HG03066 (cell line): Measurements from ENCODE around the gene SYNDIG1.

ENCODE experiments used
- ATAC-seq: cut with Tn5 transposase; IDR thresholded peaks from one replicate; pipeline ENCODE4 v1.9.1; 2021; ENCODE audit warnings: low read depth; ENCODE audit not compliant: unreplicated experiment

Gene SYNDIG1

GRCh38 chr20:24518515-24518914 is 49.1 kb downstream of the SYNDIG1 start:
- no peak for ATAC-seq

- ATAC-seq, result no peak
Observed at GRCh38 chr20:24519476-24519875, 50.0 kb downstream of the SYNDIG1 start.

GRCh38 chr20:24521032-24521431 is 51.6 kb downstream of the SYNDIG1 start:
- ATAC-seq, result no peak

- ATAC-seq, result no peak
Observed at GRCh38 chr20:24522452-24523330, 53.3 kb downstream of the SYNDIG1 start.

GRCh38 chr20:24523661-24524060 is 54.2 kb downstream of the SYNDIG1 start:
- no peak for ATAC-seq

GRCh38 chr20:24528583-24529368 is 59.3 kb downstream of the SYNDIG1 start:
- ATAC-seq, result no peak

GRCh38 chr20:24529369-24529719 is 59.9 kb downstream of the SYNDIG1 start:
- ATAC-seq, result no peak

GRCh38 chr20:24530131-24530680 is 60.8 kb downstream of the SYNDIG1 start:
- no peak for ATAC-seq

- no peak for ATAC-seq
Observed at GRCh38 chr20:24531202-24531601, 61.8 kb downstream of the SYNDIG1 start.

GRCh38 chr20:24531631-24532419 is 62.4 kb downstream of the SYNDIG1 start:
- ATAC-seq, result no peak

GRCh38 chr20:24533449-24533848 is 64.0 kb downstream of the SYNDIG1 start:
- ATAC-seq, result no peak

- no peak for ATAC-seq
Observed at GRCh38 chr20:24534282-24534681, 64.9 kb downstream of the SYNDIG1 start.

GRCh38 chr20:24535941-24536730 is 66.7 kb downstream of the SYNDIG1 start:
- no peak for ATAC-seq

- ATAC-seq, result no peak
Observed at GRCh38 chr20:24537210-24537609, 67.8 kb downstream of the SYNDIG1 start.

- ATAC-seq, result no peak
Observed at GRCh38 chr20:24542721-24543120, 73.3 kb downstream of the SYNDIG1 start.

- ATAC-seq, result no peak
Observed at GRCh38 chr20:24543168-24543567, 73.7 kb downstream of the SYNDIG1 start.

GRCh38 chr20:24543741-24544140 is 74.3 kb downstream of the SYNDIG1 start:
- ATAC-seq, result no peak

- no peak for ATAC-seq
Observed at GRCh38 chr20:24544371-24544770, 74.9 kb downstream of the SYNDIG1 start.

- ATAC-seq, result no peak
Observed at GRCh38 chr20:24545168-24545567, 75.7 kb downstream of the SYNDIG1 start.
